Lung (tissue), 12 donors: ENCODE results near the gene GUCY1B1. TPM values are rescaled to one million over a fixed set of nuclear protein-coding genes. Genes with fewer than 3 reads are reported as not detected.

Experiments used
- ATAC-seq: fragments of 200-7000 bp; cut with Tn5 transposase; one replicate; pipeline ENCODE4 v1.9.1; 2020; ENCODE audit warnings: moderate number of reproducible peaks; ENCODE audit not compliant: insufficient read depth, low FRiP score
- DNase-seq, 3 donors: peaks; one replicate each; pipeline ENCODE4 v3.0.0-alpha.2; 2013 to 2017
- H3K27ac ChIP-seq, 2 donors: one replicate each; pipeline ENCODE4 v1.5.1; 2013; ENCODE audit warnings: mild to moderate bottlenecking in 2 of 2, moderate library complexity in 2 of 2, control low read depth in 1 of 2, inconsistent platforms in 1 of 2, low read depth in 1 of 2, low read length in 1 of 2
- H3K27me3 ChIP-seq, 3 donors: one replicate each; pipeline ENCODE4 v1.5.1; 2013; ENCODE audit warnings: low read length in 2 of 3; ENCODE audit not compliant: control insufficient read depth in 3 of 3, insufficient read depth in 3 of 3
- H3K36me3 ChIP-seq, 4 donors: one replicate each; pipeline ENCODE4 v1.5.1; 2013; ENCODE audit warnings: low read length in 4 of 4, mild to moderate bottlenecking in 1 of 4, moderate library complexity in 1 of 4; ENCODE audit not compliant: control insufficient read depth in 4 of 4, insufficient read depth in 4 of 4
- H3K4me1 ChIP-seq, 5 donors: one replicate each; pipeline ENCODE4 v1.5.1; 2013; ENCODE audit warnings: low read length in 5 of 5, mild to moderate bottlenecking in 2 of 5, moderate library complexity in 1 of 5; ENCODE audit not compliant: control insufficient read depth in 5 of 5, insufficient read depth in 5 of 5
- H3K4me3 ChIP-seq: one replicate; pipeline ENCODE4 v1.5.1; 2013; ENCODE audit warnings: mild to moderate bottlenecking, control low read depth, moderate library complexity
- H3K9ac ChIP-seq, 2 donors: one replicate each; pipeline ENCODE4 v1.5.1; 2013; ENCODE audit warnings: low read length in 2 of 2, control low read depth in 1 of 2; ENCODE audit not compliant: insufficient read depth in 1 of 2
- H3K9me3 ChIP-seq, 4 donors: one replicate each; pipeline ENCODE4 v1.5.1; 2013; ENCODE audit warnings: low read length in 3 of 4, mild to moderate bottlenecking in 1 of 4, moderate library complexity in 1 of 4; ENCODE audit not compliant: control insufficient read depth in 4 of 4, insufficient read depth in 3 of 4
- CTCF ChIP-seq: IDR thresholded peaks from 2 replicates; pipeline ENCODE4 v1.5.1; 2012; ENCODE audit warnings: mild to moderate bottlenecking; ENCODE audit errors: control extremely low read depth, extremely low read depth
- WGBS, 2 donors: extraction: QIAGEN DNeasy Blood & Tissue Kit; methylation state at CpG; one replicate each; pipeline ENCODE4 v1.1.7; 2013; 5-methylcytosine and 5-hydroxymethylcytosine counted together
- polyA plus RNA-seq, 2 donors: library from polyadenylated mRNA; stranded (reverse); fragments of 200-250 nt; gene quantifications; one replicate each; pipeline ENCODE4 v1.2.1, GENCODE V29; 2013
- total RNA-seq, 2 donors: library from RNA; depleted of rRNA in 1 of 2; stranded (reverse); fragments of >200 nt in 1 of 2; gene quantifications; one replicate each; pipeline ENCODE4 v1.2.1, GENCODE V29; 2014 to 2021
- donor health status: control.
- donor health status: control.
- donor health status: Bipolar disorder and iron deficiency.
- donor health status: healthy.
- donor health status: DM: yes; HTN: yes; CAD: no.

The GUCY1B1 gene
- total and polyA plus RNA-seq, 4 donors: 9.4 to 36.9 (median 13.4) TPM

GRCh38 chr4:155762334-155762733, 3.5 kb downstream of the GUCY1B1 start:
- peaks cover 0 to 34% (median 5%) of the 10 kb centered on the region in 5 donors for H3K4me1 ChIP-seq
- TF ChIP-seq CTCF: no peak

GRCh38 chr4:155763551-155763950, 4.7 kb downstream of the GUCY1B1 start:
- Histone ChIP-seq H3K27me3 (no peaks in the 10 kb centered on the region), H3K4me1 (peaks cover 0 to 34% (median 5%) of the 10 kb centered on the region in 5 donors), H3K9ac (no peak overlapping the region), H3K4me3 (no peak overlapping the region), H3K27ac (no peak overlapping the region), H3K9me3 (no peaks in the 10 kb centered on the region), H3K36me3 (peaks cover 0 to 2% (median 0%) of the 10 kb centered on the region in 4 donors)
- no peak for ATAC-seq
- no peak for TF ChIP-seq CTCF
- WGBS, 2 donors: 80 to 84% methylated on average over 2 of the region's 2 CpGs
- DNase-seq: no peak

More at GRCh38 chr4:155762334-155762733, 3.5 kb downstream of the GUCY1B1 start:
- peak in 2 of 3 donors; percentile 63 to 72 for DNase-seq
- Histone ChIP-seq H3K4me3 (no peak overlapping the region), H3K9me3 (no peaks in the 10 kb centered on the region), H3K36me3 (peaks cover 0 to 2% (median 0%) of the 10 kb centered on the region in 4 donors), H3K9ac (no peak overlapping the region), H3K27ac (no peak overlapping the region), H3K27me3 (no peaks in the 10 kb centered on the region)
- no peak for ATAC-seq

GRCh38 chr4:155765149-155765548, 6.3 kb downstream of the GUCY1B1 start:
- no peak for ATAC-seq
- DNase-seq: no peak
- TF ChIP-seq CTCF: no peak
- H3K4me3 ChIP-seq: no peak overlapping the region
- H3K27ac ChIP-seq: no peak overlapping the region
- no peaks in the 10 kb centered on the region for H3K9me3 ChIP-seq
- H3K9ac ChIP-seq: no peak overlapping the region
- 62 to 67% methylated on average over 3 of the region's 3 CpGs for WGBS, 2 donors
- H3K27me3 ChIP-seq: no peaks in the 10 kb centered on the region
- peaks cover 0 to 34% (median 0%) of the 10 kb centered on the region in 5 donors for H3K4me1 ChIP-seq
- peaks cover 0 to 2% (median 0%) of the 10 kb centered on the region in 4 donors for H3K36me3 ChIP-seq

GRCh38 chr4:155766622-155767021, 7.8 kb downstream of the GUCY1B1 start:
- no peak for TF ChIP-seq CTCF
- no peak for ATAC-seq

More at GRCh38 chr4:155766622-155767021, 7.8 kb downstream of the GUCY1B1 start:
- peaks cover 0 to 2% (median 0%) of the 10 kb centered on the region in 4 donors for H3K36me3 ChIP-seq
- no peak for DNase-seq
- no peaks in the 10 kb centered on the region for H3K27me3 ChIP-seq
- 88 to 90% methylated on average over 2 of the region's 2 CpGs for WGBS, 2 donors
- H3K4me3 ChIP-seq: no peak overlapping the region
- no peak overlapping the region for H3K27ac ChIP-seq
- H3K9ac ChIP-seq: no peak overlapping the region
- H3K4me1 ChIP-seq: peaks cover 0 to 31% (median 0%) of the 10 kb centered on the region in 5 donors
- no peaks in the 10 kb centered on the region for H3K9me3 ChIP-seq
